Measurements from ENCODE around the gene CCNT2. TPM values are rescaled to one million over a fixed set of nuclear protein-coding genes. Genes with fewer than 3 reads are reported as not detected.

CCNT2 gene
- total RNA-seq, 1 experiment from 2014 or later = 43.8 TPM

DNA sequence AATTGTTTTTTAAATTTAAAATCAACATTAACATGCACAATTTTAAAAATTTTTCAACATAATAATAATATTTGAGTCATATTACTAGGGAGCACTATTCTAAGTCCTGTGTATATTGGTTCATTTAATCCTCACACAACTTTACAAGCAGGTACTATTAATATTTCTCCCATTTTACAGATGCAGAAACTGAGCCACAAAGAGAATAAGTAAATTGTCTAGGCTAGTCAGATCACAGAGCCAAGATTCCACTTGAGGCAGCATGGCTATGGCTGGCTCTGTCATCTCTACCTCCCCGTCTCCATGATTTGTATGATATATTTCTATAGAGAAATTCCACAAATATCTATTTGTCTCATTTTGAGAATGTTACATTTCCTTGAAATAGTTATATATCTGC, 15.1 kb downstream of the CCNT2 start:
- intact Hi-C loops (cut with micrococcal nuclease; ENCODE audit: unreplicated experiment) = loop anchor here (2.0 kb wide), 1 partner anchor 15 kb away; the partner anchor contains the start of gene CCNT2
- CTCF ChIA-PET = no interaction called here
- H3K4me1 Mint-ChIP-seq (ENCODE audit: low read depth, unreplicated experiment) = peaks cover 35% of the 10 kb centered on the region
- BruUV-seq (replicated peaks) = no TSS peak
- TF ChIP-seq, protein P1, sequence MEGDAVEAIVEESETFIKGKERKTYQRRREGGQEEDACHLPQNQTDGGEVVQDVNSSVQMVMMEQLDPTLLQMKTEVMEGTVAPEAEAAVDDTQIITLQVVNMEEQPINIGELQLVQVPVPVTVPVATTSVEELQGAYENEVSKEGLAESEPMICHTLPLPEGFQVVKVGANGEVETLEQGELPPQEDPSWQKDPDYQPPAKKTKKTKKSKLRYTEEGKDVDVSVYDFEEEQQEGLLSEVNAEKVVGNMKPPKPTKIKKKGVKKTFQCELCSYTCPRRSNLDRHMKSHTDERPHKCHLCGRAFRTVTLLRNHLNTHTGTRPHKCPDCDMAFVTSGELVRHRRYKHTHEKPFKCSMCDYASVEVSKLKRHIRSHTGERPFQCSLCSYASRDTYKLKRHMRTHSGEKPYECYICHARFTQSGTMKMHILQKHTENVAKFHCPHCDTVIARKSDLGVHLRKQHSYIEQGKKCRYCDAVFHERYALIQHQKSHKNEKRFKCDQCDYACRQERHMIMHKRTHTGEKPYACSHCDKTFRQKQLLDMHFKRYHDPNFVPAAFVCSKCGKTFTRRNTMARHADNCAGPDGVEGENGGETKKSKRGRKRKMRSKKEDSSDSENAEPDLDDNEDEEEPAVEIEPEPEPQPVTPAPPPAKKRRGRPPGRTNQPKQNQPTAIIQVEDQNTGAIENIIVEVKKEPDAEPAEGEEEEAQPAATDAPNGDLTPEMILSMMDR (IDR thresholded peaks at IDR 0.05; ENCODE audit: unreplicated experiment) = no peak
- peaks cover 30% of the 10 kb centered on the region for H3K36me3 Mint-ChIP-seq (ENCODE audit: insufficient read depth, unreplicated experiment)
- H3K4me3 Mint-ChIP-seq (ENCODE audit: low read depth, unreplicated experiment) = peak overlapping the region; percentile 63
- H3K27ac Mint-ChIP-seq (ENCODE audit: unreplicated experiment) = peak overlapping the region; percentile 88
- no peak for DNase-seq
- no peaks in the 10 kb centered on the region for H3K9me3 Mint-ChIP-seq (ENCODE audit: low read depth, unreplicated experiment)
- H3K27me3 Mint-ChIP-seq (ENCODE audit: unreplicated experiment) = no peaks in the 10 kb centered on the region

DNA sequence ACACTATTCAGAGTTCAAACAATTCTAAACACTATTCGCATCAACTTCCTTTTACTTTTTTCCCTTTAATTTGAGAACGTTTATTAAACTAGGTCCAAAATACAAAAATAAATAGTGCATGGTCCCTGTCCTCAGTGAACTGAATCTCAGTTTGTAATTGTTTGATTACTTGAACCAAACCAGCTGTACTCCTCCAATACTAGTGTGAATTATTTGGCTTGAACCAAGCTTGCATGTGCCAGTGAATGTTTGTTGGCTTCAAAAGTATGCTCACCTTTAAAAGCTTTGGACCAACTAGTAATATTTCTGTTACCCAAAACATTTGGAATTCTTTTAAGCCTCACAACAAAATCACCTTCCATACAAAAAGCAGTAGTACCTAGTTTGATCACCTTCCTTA, 15.5 kb downstream of the CCNT2 start:
- no TSS peak for BruUV-seq (replicated peaks)
- peaks cover 35% of the 10 kb centered on the region for H3K4me1 Mint-ChIP-seq (ENCODE audit: low read depth, unreplicated experiment)
- H3K4me3 Mint-ChIP-seq (ENCODE audit: low read depth, unreplicated experiment) = peak overlapping the region; percentile 11
- no peaks in the 10 kb centered on the region for H3K27me3 Mint-ChIP-seq (ENCODE audit: unreplicated experiment)
- TF ChIP-seq, protein P1 (IDR thresholded peaks at IDR 0.05; ENCODE audit: unreplicated experiment) = no peak
- no peak for DNase-seq
- H3K27ac Mint-ChIP-seq (ENCODE audit: unreplicated experiment) = peak overlapping the region; percentile 79
- intact Hi-C loops (cut with micrococcal nuclease; ENCODE audit: unreplicated experiment) = no loop called here
- no peaks in the 10 kb centered on the region for H3K9me3 Mint-ChIP-seq (ENCODE audit: low read depth, unreplicated experiment)
- H3K36me3 Mint-ChIP-seq (ENCODE audit: insufficient read depth, unreplicated experiment) = peaks cover 30% of the 10 kb centered on the region
- CTCF ChIA-PET = no interaction called here

DNA sequence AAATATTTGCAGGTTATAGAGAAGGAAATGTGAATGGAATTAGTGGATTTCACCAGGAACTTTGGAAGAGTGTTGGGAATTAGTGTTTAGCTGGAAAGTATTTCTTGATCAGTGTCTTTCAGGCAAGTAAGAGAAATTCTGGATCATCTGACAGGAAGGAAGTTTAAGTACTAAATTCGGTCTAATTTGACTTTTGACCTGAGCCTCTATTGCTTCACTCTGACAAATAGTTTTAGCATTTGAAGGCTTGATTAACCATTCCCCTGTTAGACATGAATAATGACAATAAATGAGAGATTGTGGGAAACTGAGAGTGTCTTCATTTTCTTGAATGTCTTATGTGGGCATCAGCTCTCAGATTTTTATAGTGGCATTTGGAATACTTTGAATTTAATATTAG, 16.0 kb downstream of the CCNT2 start:
- intact Hi-C loops (cut with micrococcal nuclease; ENCODE audit: unreplicated experiment) = no loop called here

DNA sequence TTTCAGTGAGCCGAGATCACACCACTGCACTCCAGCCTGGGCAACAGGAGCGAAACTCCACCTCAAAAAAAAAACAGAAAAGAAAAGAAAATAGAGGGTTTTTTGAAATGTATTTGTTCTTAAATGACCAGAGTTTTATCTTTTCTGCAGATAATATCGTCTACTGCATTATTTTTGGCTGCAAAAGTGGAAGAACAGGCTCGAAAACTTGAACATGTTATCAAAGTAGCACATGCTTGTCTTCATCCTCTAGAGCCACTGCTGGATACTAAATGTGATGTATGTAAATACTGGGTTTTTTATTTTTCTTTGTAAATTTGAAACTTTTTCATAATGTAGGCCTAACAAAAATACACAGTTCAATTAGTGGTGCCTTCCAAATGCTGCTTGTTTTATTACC, 18.1 kb downstream of the CCNT2 start:
- Mint-ChIP-seq H3K27ac (ENCODE audit: unreplicated experiment) (peak overlapping the region; percentile 38), H3K9me3 (ENCODE audit: low read depth, unreplicated experiment) (no peaks in the 10 kb centered on the region), H3K36me3 (ENCODE audit: insufficient read depth, unreplicated experiment) (peaks cover 39% of the 10 kb centered on the region), H3K27me3 (ENCODE audit: unreplicated experiment) (no peaks in the 10 kb centered on the region), H3K4me1 (ENCODE audit: low read depth, unreplicated experiment) (peaks cover 28% of the 10 kb centered on the region), H3K4me3 (ENCODE audit: low read depth, unreplicated experiment) (peak overlapping the region; percentile 55)
- CTCF ChIA-PET = interaction anchor here (0.7 kb wide), 1 partner anchor 900 kb away, joined by 4 read pairs; no protein-coding TSS in a partner anchor
- intact Hi-C loops (cut with micrococcal nuclease; ENCODE audit: unreplicated experiment) = no loop called here
- peak; percentile 23 for DNase-seq
- BruUV-seq (replicated peaks) = no TSS peak
- TF ChIP-seq, protein P1 (IDR thresholded peaks at IDR 0.05; ENCODE audit: unreplicated experiment) = no peak

More for the DNA sequence above, 16.0 kb downstream of the CCNT2 start:
- peaks cover 35% of the 10 kb centered on the region for H3K4me1 Mint-ChIP-seq (ENCODE audit: low read depth, unreplicated experiment)
- TF ChIP-seq, protein P1 (IDR thresholded peaks at IDR 0.05; ENCODE audit: unreplicated experiment) = no peak
- DNase-seq = no peak
- CTCF ChIA-PET = no interaction called here
- peaks cover 34% of the 10 kb centered on the region for H3K36me3 Mint-ChIP-seq (ENCODE audit: insufficient read depth, unreplicated experiment)
- H3K4me3 Mint-ChIP-seq (ENCODE audit: low read depth, unreplicated experiment) = peak overlapping the region; percentile 11
- no TSS peak for BruUV-seq (replicated peaks)
- no peaks in the 10 kb centered on the region for H3K9me3 Mint-ChIP-seq (ENCODE audit: low read depth, unreplicated experiment)
- peak overlapping the region; percentile 79 for H3K27ac Mint-ChIP-seq (ENCODE audit: unreplicated experiment)
- H3K27me3 Mint-ChIP-seq (ENCODE audit: unreplicated experiment) = no peaks in the 10 kb centered on the region
